Smooth muscle cell of the brain vasculature (primary cell): ENCODE data around the gene LPAR1.

Source experiments
- DNase-seq: peaks from one replicate; pipeline ENCODE4 v3.0.0-alpha.2; 2012; ENCODE audit warnings: low read depth, low spot score

LPAR1 gene

GRCh38 chr9:110921705-110922104, 116.6 kb downstream of the LPAR1 start:
- DNase-seq: no peak

GRCh38 chr9:110919609-110920008, 118.7 kb downstream of the LPAR1 start:
- no peak for DNase-seq

- no peak for DNase-seq
Observed at GRCh38 chr9:110919050-110919435, 119.2 kb downstream of the LPAR1 start.

GRCh38 chr9:110918316-110919049, 119.8 kb downstream of the LPAR1 start:
- no peak for DNase-seq

- DNase-seq: no peak
Observed at GRCh38 chr9:110916403-110916802, 121.9 kb downstream of the LPAR1 start.

GRCh38 chr9:110912419-110913291, 125.6 kb downstream of the LPAR1 start:
- no peak for DNase-seq

- no peak for DNase-seq
Observed at GRCh38 chr9:110911659-110912418, 126.4 kb downstream of the LPAR1 start.

- DNase-seq: no peak
Observed at GRCh38 chr9:110908894-110909293, 129.4 kb downstream of the LPAR1 start.

GRCh38 chr9:110900917-110901316, 137.4 kb downstream of the LPAR1 start:
- DNase-seq: no peak

- DNase-seq: no peak
Observed at GRCh38 chr9:110900456-110900855, 137.8 kb downstream of the LPAR1 start.

- no peak for DNase-seq
Observed at GRCh38 chr9:110898866-110899265, 139.4 kb downstream of the LPAR1 start.

- DNase-seq: no peak
Observed at GRCh38 chr9:110898358-110898757, 139.9 kb downstream of the LPAR1 start.

- no peak for DNase-seq
Observed at GRCh38 chr9:110897943-110898342, 140.3 kb downstream of the LPAR1 start.

GRCh38 chr9:110895147-110895905, 142.9 kb downstream of the LPAR1 start:
- DNase-seq: no peak

- DNase-seq: no peak
Observed at GRCh38 chr9:110894731-110895130, 143.5 kb downstream of the LPAR1 start.

GRCh38 chr9:110892689-110893088, 145.6 kb downstream of the LPAR1 start:
- no peak for DNase-seq

GRCh38 chr9:110891760-110892159, 146.5 kb downstream of the LPAR1 start:
- no peak for DNase-seq

GRCh38 chr9:110890416-110890815, 147.9 kb downstream of the LPAR1 start:
- no peak for DNase-seq

GRCh38 chr9:110887276-110887675, 151.0 kb downstream of the LPAR1 start:
- no peak for DNase-seq

GRCh38 chr9:110886832-110887231, 151.4 kb downstream of the LPAR1 start:
- DNase-seq: no peak

- DNase-seq: peak; percentile 69
Observed at GRCh38 chr9:110880189-110880588, 158.1 kb downstream of the LPAR1 start.
